A673 (cell line): Measurements from ENCODE around the gene TATDN2. TPM values are rescaled to one million over a fixed set of nuclear protein-coding genes. Genes with fewer than 3 reads are reported as not detected.

Experiments used
- BruUV-seq: library from RNA; stranded (reverse); fragments of 400-500 nt; replicated peaks from 2 replicates; lab custom pipeline; 2021; lab: Mats Ljungman, UMichigan
- CTCF ChIA-PET: fragments of 300-600 bp; sonication (Branson Sonifier 250); formaldehyde crosslinking; loops from one replicate; lab custom pipeline; 2022; ENCODE audit warnings: antibody characterized with exemption; lab: Charles Lee
- POLR2A ChIA-PET: fragments of 300-600 bp; sonication (Branson Sonifier 250); formaldehyde crosslinking; loops from one replicate; lab custom pipeline; 2022; ENCODE audit warnings: antibody characterized with exemption; ENCODE audit not compliant: low non-redundant PET; lab: Charles Lee
- DNase-seq: peaks from one replicate; pipeline ENCODE4 v3.0.0-alpha.2; 2015; ENCODE audit warnings: low spot score
- H3K27ac ChIP-seq: fragments of 200-600 bp; sonication (generic); 2 replicates; pipeline ENCODE4 v1.5.1; 2016; ENCODE audit warnings: mixed run types, low read depth, mild to moderate bottlenecking, mixed read lengths, antibody characterized with exemption, low read length; ENCODE audit not compliant: poor library complexity, severe bottlenecking
- H3K27me3 ChIP-seq: fragments of 200-600 bp; sonication (generic); replicated peaks from 2 replicates; pipeline ENCODE4 v1.6.1; 2017; ENCODE audit warnings: mixed run types, low read depth, mild to moderate bottlenecking, mixed read lengths, antibody characterized with exemption, low read length; ENCODE audit not compliant: insufficient read depth, poor library complexity
- H3K36me3 ChIP-seq: fragments of 200-600 bp; sonication (generic); 2 replicates; pipeline ENCODE4 v1.6.1; 2016; ENCODE audit warnings: mixed run types, mild to moderate bottlenecking, mixed read lengths, antibody characterized with exemption, low read length; ENCODE audit not compliant: insufficient read depth, poor library complexity, severe bottlenecking
- H3K4me1 ChIP-seq: fragments of 200-600 bp; sonication (generic); 2 replicates; pipeline ENCODE4 v1.6.1; 2017; ENCODE audit warnings: mixed run types, mild to moderate bottlenecking, mixed read lengths, antibody characterized with exemption, low read length; ENCODE audit not compliant: insufficient read depth, poor library complexity, severe bottlenecking
- H3K4me3 ChIP-seq: fragments of 200-600 bp; sonication (generic); 2 replicates; pipeline ENCODE4 v1.5.1; 2016; ENCODE audit warnings: low read depth, mixed run types, mild to moderate bottlenecking, mixed read lengths, low read length; ENCODE audit not compliant: poor library complexity, severe bottlenecking
- H3K9me3 ChIP-seq: fragments of 200-600 bp; sonication (generic); 2 replicates; pipeline ENCODE4 v1.6.1; 2016; ENCODE audit warnings: mixed run types, low read depth, mild to moderate bottlenecking, mixed read lengths, antibody characterized with exemption, low read length; ENCODE audit not compliant: poor library complexity, severe bottlenecking
- CTCF ChIP-seq: fragments of 300-800, 200-600 bp; sonication (generic); conservative IDR thresholded peaks from 2 replicates; pipeline ENCODE4 v1.5.1; 2017; ENCODE audit warnings: low read depth, mild to moderate bottlenecking, antibody characterized with exemption, low read length, moderate library complexity, mixed read lengths
- EZH2 ChIP-seq: fragments of 200-600 bp; sonication (generic); IDR thresholded peaks from 2 replicates; pipeline ENCODE4 v1.6.1; 2017; ENCODE audit warnings: borderline replicate concordance, low read depth, mild to moderate bottlenecking, mixed read lengths, antibody characterized with exemption, low read length; ENCODE audit not compliant: poor library complexity, severe bottlenecking
- intact Hi-C: fragments of 100-400 bp; cut with micrococcal nuclease; formaldehyde crosslinking; loops from one replicate; pipeline ENCODE4 v1.10.0; 2022; ENCODE audit not compliant: unreplicated experiment
- total RNA-seq: library from RNA; stranded (reverse); gene quantifications from 2 replicates; pipeline ENCODE4 v1.2.3, GENCODE V29; 2021

The TATDN2 gene
- total RNA-seq, 1 experiment from 2014 or later, result 42.0 TPM

GRCh38 chr3:10233988-10234387 lies 14.3 kb upstream of the TATDN2 start:
- POLR2A ChIA-PET, result no interaction called here

GRCh38 chr3:10234526-10235230 lies 13.6 kb upstream of the TATDN2 start:
- ChIA-PET CTCF (no interaction called here), POLR2A (interaction anchor here (0.6 kb wide), 1 partner anchor 586 kb away, joined by 3 read pairs; the partner anchor contains the start of gene MTMR14)
- Histone ChIP-seq H3K4me1 (no peaks in the 10 kb centered on the region), H3K27ac (no peak overlapping the region), H3K27me3 (no peaks in the 10 kb centered on the region), H3K4me3 (no peak overlapping the region), H3K36me3 (no peaks in the 10 kb centered on the region), H3K9me3 (no peaks in the 10 kb centered on the region)
- TF ChIP-seq EZH2 (no peak), CTCF (no peak)
- DNase-seq, result peak; percentile 39
- no TSS peak for BruUV-seq
- intact Hi-C loops, result no loop called here

More at GRCh38 chr3:10233988-10234387, 14.3 kb upstream of the TATDN2 start:
- CTCF ChIA-PET, result no interaction called here
- Histone ChIP-seq H3K4me1 (no peaks in the 10 kb centered on the region), H3K36me3 (no peaks in the 10 kb centered on the region), H3K9me3 (no peaks in the 10 kb centered on the region), H3K4me3 (no peak overlapping the region), H3K27ac (no peak overlapping the region), H3K27me3 (no peaks in the 10 kb centered on the region)
- intact Hi-C loops, result no loop called here
- TF ChIP-seq EZH2 (no peak), CTCF (no peak)
- DNase-seq, result no peak
- no TSS peak for BruUV-seq

- TF ChIP-seq CTCF (no peak), EZH2 (no peak)
- Histone ChIP-seq H3K27ac (no peak overlapping the region), H3K4me3 (no peak overlapping the region), H3K27me3 (no peaks in the 10 kb centered on the region), H3K4me1 (no peaks in the 10 kb centered on the region), H3K9me3 (no peaks in the 10 kb centered on the region), H3K36me3 (no peaks in the 10 kb centered on the region)
- POLR2A ChIA-PET, result interaction anchor here (0.6 kb wide), 1 partner anchor 586 kb away, joined by 3 read pairs; the partner anchor contains the start of gene MTMR14
- intact Hi-C loops, result no loop called here
- BruUV-seq, result no TSS peak
- CTCF ChIA-PET, result no interaction called here
- DNase-seq, result no peak
Observed at GRCh38 chr3:10235551-10235950, 12.7 kb upstream of the TATDN2 start.
